Measurements from ENCODE around the gene SLC38A10.
A peak's percentile ranks its signal among the peaks of the same experiment; 100 is the strongest.

The SLC38A10 gene

GRCh38 chr17:81244358-81245023 is 50.6 kb downstream of the SLC38A10 start:
- DNase-seq (ENCODE audit: low read depth in 2 of 2, low spot score in 1 of 2): no peak

GRCh38 chr17:81243333-81243664 is 51.8 kb downstream of the SLC38A10 start:
- DNase-seq (ENCODE audit: low read depth in 2 of 2, low spot score in 1 of 2): no peak

GRCh38 chr17:81242421-81243332 is 52.4 kb downstream of the SLC38A10 start:
- no peak for DNase-seq (ENCODE audit: low read depth in 2 of 2, low spot score in 1 of 2)

GRCh38 chr17:81241648-81242420 is 53.3 kb downstream of the SLC38A10 start:
- DNase-seq (ENCODE audit: low read depth in 2 of 2, low spot score in 1 of 2): peak in 1 of 2 donors; percentile 39

GRCh38 chr17:81241203-81241602 is 53.9 kb downstream of the SLC38A10 start:
- DNase-seq (ENCODE audit: low read depth in 2 of 2, low spot score in 1 of 2): no peak

- no peak for DNase-seq (ENCODE audit: low read depth in 2 of 2, low spot score in 1 of 2)
Observed at GRCh38 chr17:81240761-81241160, 54.3 kb downstream of the SLC38A10 start.

GRCh38 chr17:81239714-81240555 is 55.2 kb downstream of the SLC38A10 start:
- no peak for DNase-seq (ENCODE audit: low read depth in 2 of 2, low spot score in 1 of 2)

GRCh38 chr17:81238815-81239713 is 56.0 kb downstream of the SLC38A10 start, which contains the start of the genes NDUFAF8 and TEPSIN:
TSS of gene NDUFAF8 (plus strand) at chr17:81239318. CDS start at chr17:81239364, 46 bp downstream.
TSS of gene TEPSIN (minus strand) at chr17:81239055. CDS start at chr17:81239033, 22 bp downstream.
- DNase-seq (ENCODE audit: low read depth in 2 of 2, low spot score in 1 of 2): peak; percentile 87 to 89

GRCh38 chr17:81238490-81238814 is 56.7 kb downstream of the SLC38A10 start:
- DNase-seq (ENCODE audit: low read depth in 2 of 2, low spot score in 1 of 2): no peak

- no peak for DNase-seq (ENCODE audit: low read depth in 2 of 2, low spot score in 1 of 2)
Observed at GRCh38 chr17:81237591-81238489, 57.3 kb downstream of the SLC38A10 start.

- DNase-seq (ENCODE audit: low read depth in 2 of 2, low spot score in 1 of 2): no peak
Observed at GRCh38 chr17:81236784-81237183, 58.3 kb downstream of the SLC38A10 start.

GRCh38 chr17:81235822-81236740 is 59.0 kb downstream of the SLC38A10 start:
- no peak for DNase-seq (ENCODE audit: low read depth in 2 of 2, low spot score in 1 of 2)

- DNase-seq (ENCODE audit: low read depth in 2 of 2, low spot score in 1 of 2): no peak
Observed at GRCh38 chr17:81234940-81235821, 59.9 kb downstream of the SLC38A10 start.

GRCh38 chr17:81234506-81234855 is 60.6 kb downstream of the SLC38A10 start:
- no peak for DNase-seq (ENCODE audit: low read depth in 2 of 2, low spot score in 1 of 2)

- DNase-seq (ENCODE audit: low read depth in 2 of 2, low spot score in 1 of 2): no peak
Observed at GRCh38 chr17:81233811-81234505, 61.1 kb downstream of the SLC38A10 start.

- DNase-seq (ENCODE audit: low read depth in 2 of 2, low spot score in 1 of 2): no peak
Observed at GRCh38 chr17:81233316-81233715, 61.8 kb downstream of the SLC38A10 start.
